HG03520 (cell line): ENCODE results near the gene PLEKHH3.
A peak's percentile ranks its signal among the peaks of the same experiment; 100 is the strongest.
"Not testable (repeated sequence)": the region's sequence is repeated elsewhere in the genome, so short reads cannot be mapped to it uniquely, and the experiment has no call there.

Experiments
- ATAC-seq: cut with Tn5 transposase; IDR thresholded peaks from one replicate; pipeline ENCODE4 v1.9.1; 2021; ENCODE audit warnings: mild to moderate bottlenecking, moderate library complexity; ENCODE audit not compliant: unreplicated experiment

The PLEKHH3 gene

GRCh38 chr17:42632949-42633444 lies 43.8 kb downstream of the PLEKHH3 start:
- no peak for ATAC-seq

- ATAC-seq: no peak
Measured at GRCh38 chr17:42629411-42630009, 47.3 kb downstream of the PLEKHH3 start.

GRCh38 chr17:42627032-42627764 lies 49.6 kb downstream of the PLEKHH3 start:
- not testable (repeated sequence) for ATAC-seq

GRCh38 chr17:42623732-42624596 lies 52.8 kb downstream of the PLEKHH3 start:
- no peak for ATAC-seq

- ATAC-seq: no peak
Measured at GRCh38 chr17:42623271-42623670, 53.5 kb downstream of the PLEKHH3 start.

- not testable (repeated sequence) for ATAC-seq
Measured at GRCh38 chr17:42621987-42622386, 54.8 kb downstream of the PLEKHH3 start.

GRCh38 chr17:42618442-42619150 lies 58.2 kb downstream of the PLEKHH3 start:
- ATAC-seq: peak; percentile 52

- peak; percentile 29 for ATAC-seq
Measured at GRCh38 chr17:42617956-42618431, 58.8 kb downstream of the PLEKHH3 start.
